ENCODE results near the gene B3GNT3. TPM values are rescaled to one million over a fixed set of nuclear protein-coding genes. Genes with fewer than 3 reads are reported as not detected.

B3GNT3 gene
- total RNA-seq, 1 experiment from 2014 or later, result 22.2 TPM

DNA sequence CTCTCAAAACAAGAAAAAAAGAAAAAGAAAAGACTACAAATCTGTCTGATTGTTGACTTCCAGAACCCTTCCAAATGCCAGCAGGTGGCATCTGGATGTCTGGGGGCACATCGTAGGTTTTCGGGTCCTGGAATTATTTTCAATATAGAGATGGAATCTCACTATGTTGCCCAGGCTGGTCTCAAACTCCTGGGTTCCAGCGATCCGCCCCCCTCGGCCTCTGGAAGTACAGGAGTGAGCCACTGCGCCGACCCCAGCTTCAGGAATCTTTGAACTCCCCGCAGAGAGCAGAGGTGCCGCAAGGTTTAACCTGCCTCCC, 567 bp upstream of the B3GNT3 start:
- ChIA-PET RAD21 (ENCODE audit: low non-redundant PET in 1 of 2, low total read pairs in 2 of 2, uncharacterized antibody in 2 of 2, unreplicated experiment in 2 of 2) (interaction anchor here in 1 of 2 experiments (0.5 kb wide), 1 partner anchor 10 kb away, joined by 3 read pairs; no protein-coding TSS in a partner anchor), CTCF (interaction anchor here (1.3 to 2.7 kb wide), 3 partner anchors 11 to 65 kb away, joined by 3 to 10 read pairs (median 4); partner anchors contain the start of gene RPL18A), POLR2A (interaction anchor here (0.9 to 3.4 kb wide), 11 partner anchors 10 to 489 kb away, joined by 3 to 20 read pairs (median 3); partner anchors contain the start of genes MRPL34, MVB12A and RPL18A)
- H3K79me2 ChIP-seq (ENCODE audit: insufficient read depth, low read length), result peaks cover 34% of the 10 kb centered on the region
- H3K4me2 ChIP-seq (ENCODE audit: low read length), result peak overlapping the region; percentile 93
- H3K9me3 ChIP-seq (ENCODE audit: control insufficient read depth in 1 of 2, insufficient read depth in 1 of 2, low read depth in 1 of 2, low read length in 2 of 2), result no peaks in the 10 kb centered on the region
- ATAC-seq (no peak), DNase-seq (ENCODE audit: low read depth, low spot score) (no peak)
- peak overlapping the region; percentile 69 for H2AFZ ChIP-seq (ENCODE audit: low read depth, low read length, poor library complexity, severe bottlenecking)
- intact Hi-C loops (cut with micrococcal nuclease), result loop anchor here (1.0 kb wide), 1 partner anchor 61 kb away; no protein-coding TSS in a partner anchor
- H3K27ac ChIP-seq (ENCODE audit: low read depth, low read length), result peak overlapping the region; percentile 84
- TF ChIP-seq SRF (IDR thresholded peaks at IDR 0.05; ENCODE audit: low read depth) (no peak), EGR1 (IDR thresholded peaks at IDR 0.05; ENCODE audit: low read depth) (no peak)
- TF ChIP-seq, protein P1, sequence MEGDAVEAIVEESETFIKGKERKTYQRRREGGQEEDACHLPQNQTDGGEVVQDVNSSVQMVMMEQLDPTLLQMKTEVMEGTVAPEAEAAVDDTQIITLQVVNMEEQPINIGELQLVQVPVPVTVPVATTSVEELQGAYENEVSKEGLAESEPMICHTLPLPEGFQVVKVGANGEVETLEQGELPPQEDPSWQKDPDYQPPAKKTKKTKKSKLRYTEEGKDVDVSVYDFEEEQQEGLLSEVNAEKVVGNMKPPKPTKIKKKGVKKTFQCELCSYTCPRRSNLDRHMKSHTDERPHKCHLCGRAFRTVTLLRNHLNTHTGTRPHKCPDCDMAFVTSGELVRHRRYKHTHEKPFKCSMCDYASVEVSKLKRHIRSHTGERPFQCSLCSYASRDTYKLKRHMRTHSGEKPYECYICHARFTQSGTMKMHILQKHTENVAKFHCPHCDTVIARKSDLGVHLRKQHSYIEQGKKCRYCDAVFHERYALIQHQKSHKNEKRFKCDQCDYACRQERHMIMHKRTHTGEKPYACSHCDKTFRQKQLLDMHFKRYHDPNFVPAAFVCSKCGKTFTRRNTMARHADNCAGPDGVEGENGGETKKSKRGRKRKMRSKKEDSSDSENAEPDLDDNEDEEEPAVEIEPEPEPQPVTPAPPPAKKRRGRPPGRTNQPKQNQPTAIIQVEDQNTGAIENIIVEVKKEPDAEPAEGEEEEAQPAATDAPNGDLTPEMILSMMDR (IDR thresholded peaks at IDR 0.05 in 2 of 3, conservative IDR thresholded peaks at IDR 0.05 in 1 of 3; ENCODE audit: borderline replicate concordance in 1 of 3, insufficient read depth in 1 of 3, low read depth in 2 of 3, low read length in 2 of 3), result peak in 1 of 3 experiments; percentile 19; a peak in 3 of 6 replicates
- BruUV-seq (replicated peaks), result TSS peak; percentile 88
- H3K9ac ChIP-seq (ENCODE audit: low read length), result peak overlapping the region; percentile 86
- no peaks in the 10 kb centered on the region for H3K9me2 ChIP-seq (ENCODE audit: insufficient read depth)
- no peaks in the 10 kb centered on the region for H4K20me1 ChIP-seq (ENCODE audit: insufficient read depth)
- peak overlapping the region; percentile 75 to 90 for H3K4me3 ChIP-seq (replicated peaks in 1 of 2; ENCODE audit: low read depth in 1 of 2, low read length in 2 of 2)
- H3K4me1 ChIP-seq (ENCODE audit: control insufficient read depth in 1 of 2, insufficient read depth in 2 of 2, low read length in 2 of 2), result peaks cover 67 to 93% of the 10 kb centered on the region in 2 experiments
- H3K27me3 ChIP-seq (ENCODE audit: insufficient read depth, low read length), result no peaks in the 10 kb centered on the region
- H3K36me3 ChIP-seq (ENCODE audit: control insufficient read depth in 1 of 2, insufficient read depth in 2 of 2, low read length in 2 of 2), result no peaks in the 10 kb centered on the region

- DNase-seq (ENCODE audit: low read depth, low spot score) (no peak), ATAC-seq (no peak)
- peak overlapping the region; percentile 84 for H3K27ac ChIP-seq (ENCODE audit: low read depth, low read length)
- H3K36me3 ChIP-seq (ENCODE audit: control insufficient read depth in 1 of 2, insufficient read depth in 2 of 2, low read length in 2 of 2), result no peaks in the 10 kb centered on the region
- BruUV-seq (replicated peaks), result no TSS peak
- RAD21 ChIA-PET (ENCODE audit: low non-redundant PET in 1 of 2, low total read pairs in 2 of 2, uncharacterized antibody in 2 of 2, unreplicated experiment in 2 of 2), result no interaction called here
- peak overlapping the region; percentile 86 for H3K9ac ChIP-seq (ENCODE audit: low read length)
- H3K4me2 ChIP-seq (ENCODE audit: low read length), result peak overlapping the region; percentile 93
- H3K4me1 ChIP-seq (ENCODE audit: control insufficient read depth in 1 of 2, insufficient read depth in 2 of 2, low read length in 2 of 2), result peaks cover 59 to 90% of the 10 kb centered on the region in 2 experiments
- no peaks in the 10 kb centered on the region for H4K20me1 ChIP-seq (ENCODE audit: insufficient read depth)
- H3K79me2 ChIP-seq (ENCODE audit: insufficient read depth, low read length), result peaks cover 45% of the 10 kb centered on the region
- no peaks in the 10 kb centered on the region for H3K9me2 ChIP-seq (ENCODE audit: insufficient read depth)
- peak overlapping the region; percentile 75 to 90 for H3K4me3 ChIP-seq (replicated peaks in 1 of 2; ENCODE audit: low read depth in 1 of 2, low read length in 2 of 2)
- H2AFZ ChIP-seq (ENCODE audit: low read depth, low read length, poor library complexity, severe bottlenecking), result no peak overlapping the region
- H3K27me3 ChIP-seq (ENCODE audit: insufficient read depth, low read length), result no peaks in the 10 kb centered on the region
- POLR2A ChIA-PET, result interaction anchor here (0.8 to 3.4 kb wide), 9 partner anchors 9 to 376 kb away, joined by 3 to 20 read pairs (median 4); partner anchors contain the start of genes MVB12A and RPL18A
- no peak for TF ChIP-seq SRF (IDR thresholded peaks at IDR 0.05; ENCODE audit: low read depth)
- no peak for TF ChIP-seq CBX3 (IDR thresholded peaks at IDR 0.05; ENCODE audit: low read depth)
- no peak for TF ChIP-seq TCF7L2 (IDR thresholded peaks at IDR 0.05; ENCODE audit: borderline replicate concordance, extremely low read depth, insufficient read depth, insufficient read length)
- no peak for TF ChIP-seq SP1 (IDR thresholded peaks at IDR 0.05; ENCODE audit: low read depth)
- TF ChIP-seq SIN3A (IDR thresholded peaks at IDR 0.05; ENCODE audit: low read depth), result no peak
- TF ChIP-seq RAD21 (IDR thresholded peaks at IDR 0.05; ENCODE audit: low read depth), result no peak
- TF ChIP-seq ELF1 (IDR thresholded peaks at IDR 0.05; ENCODE audit: borderline replicate concordance, low read depth), result no peak
- no peak for TF ChIP-seq ZNF274 (IDR thresholded peaks at IDR 0.05; ENCODE audit: low read depth, low read length)
- no peak for TF ChIP-seq ZFX (IDR thresholded peaks at IDR 0.05)
- TF ChIP-seq EZH2 (IDR thresholded peaks at IDR 0.05), result no peak
- TF ChIP-seq, protein P2, sequence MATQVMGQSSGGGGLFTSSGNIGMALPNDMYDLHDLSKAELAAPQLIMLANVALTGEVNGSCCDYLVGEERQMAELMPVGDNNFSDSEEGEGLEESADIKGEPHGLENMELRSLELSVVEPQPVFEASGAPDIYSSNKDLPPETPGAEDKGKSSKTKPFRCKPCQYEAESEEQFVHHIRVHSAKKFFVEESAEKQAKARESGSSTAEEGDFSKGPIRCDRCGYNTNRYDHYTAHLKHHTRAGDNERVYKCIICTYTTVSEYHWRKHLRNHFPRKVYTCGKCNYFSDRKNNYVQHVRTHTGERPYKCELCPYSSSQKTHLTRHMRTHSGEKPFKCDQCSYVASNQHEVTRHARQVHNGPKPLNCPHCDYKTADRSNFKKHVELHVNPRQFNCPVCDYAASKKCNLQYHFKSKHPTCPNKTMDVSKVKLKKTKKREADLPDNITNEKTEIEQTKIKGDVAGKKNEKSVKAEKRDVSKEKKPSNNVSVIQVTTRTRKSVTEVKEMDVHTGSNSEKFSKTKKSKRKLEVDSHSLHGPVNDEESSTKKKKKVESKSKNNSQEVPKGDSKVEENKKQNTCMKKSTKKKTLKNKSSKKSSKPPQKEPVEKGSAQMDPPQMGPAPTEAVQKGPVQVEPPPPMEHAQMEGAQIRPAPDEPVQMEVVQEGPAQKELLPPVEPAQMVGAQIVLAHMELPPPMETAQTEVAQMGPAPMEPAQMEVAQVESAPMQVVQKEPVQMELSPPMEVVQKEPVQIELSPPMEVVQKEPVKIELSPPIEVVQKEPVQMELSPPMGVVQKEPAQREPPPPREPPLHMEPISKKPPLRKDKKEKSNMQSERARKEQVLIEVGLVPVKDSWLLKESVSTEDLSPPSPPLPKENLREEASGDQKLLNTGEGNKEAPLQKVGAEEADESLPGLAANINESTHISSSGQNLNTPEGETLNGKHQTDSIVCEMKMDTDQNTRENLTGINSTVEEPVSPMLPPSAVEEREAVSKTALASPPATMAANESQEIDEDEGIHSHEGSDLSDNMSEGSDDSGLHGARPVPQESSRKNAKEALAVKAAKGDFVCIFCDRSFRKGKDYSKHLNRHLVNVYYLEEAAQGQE (IDR thresholded peaks at IDR 0.05; ENCODE audit: low read depth), result no peak
- CTCF ChIA-PET, result interaction anchor here (0.9 to 2.7 kb wide), 6 partner anchors 10 to 137 kb away, joined by 3 to 10 read pairs (median 4); partner anchors contain the start of genes CCDC124 and RPL18A
- intact Hi-C loops (cut with micrococcal nuclease), result loop anchor here (5.0 kb wide), 1 partner anchor 47 kb away; no protein-coding TSS in a partner anchor
- no peaks in the 10 kb centered on the region for H3K9me3 ChIP-seq (ENCODE audit: control insufficient read depth in 1 of 2, insufficient read depth in 1 of 2, low read depth in 1 of 2, low read length in 2 of 2)
These were observed 538 bp downstream of the B3GNT3 start for GRCh38 chr19:17795495-17795856.

All from HCT116 (cell line).